ENCODE results near the gene DHDH.

DHDH gene

GRCh38 chr19:48938256-48938655 is 4.8 kb downstream of the DHDH start:
- Histone ChIP-seq H3K9ac (ENCODE audit: low read length) (no peak overlapping the region), H3K4me3 (ENCODE audit: low read length) (no peak overlapping the region), H3K9me3 (ENCODE audit: control insufficient read depth, low read length) (no peaks in the 10 kb centered on the region), H3K4me1 (ENCODE audit: control insufficient read depth, insufficient read depth, low read length) (peaks cover under 1% of the 10 kb centered on the region), H3K36me3 (ENCODE audit: control insufficient read depth, insufficient read depth, low read length) (no peaks in the 10 kb centered on the region), H3K27me3 (ENCODE audit: control insufficient read depth, insufficient read depth, low read length) (no peaks in the 10 kb centered on the region)

- no peaks in the 10 kb centered on the region for H3K4me1 ChIP-seq (ENCODE audit: control insufficient read depth, insufficient read depth, low read length)
- H3K9ac ChIP-seq (ENCODE audit: low read length), result no peak overlapping the region
- no peaks in the 10 kb centered on the region for H3K27me3 ChIP-seq (ENCODE audit: control insufficient read depth, insufficient read depth, low read length)
- H3K36me3 ChIP-seq (ENCODE audit: control insufficient read depth, insufficient read depth, low read length), result no peaks in the 10 kb centered on the region
- no peak overlapping the region for H3K4me3 ChIP-seq (ENCODE audit: low read length)
- H3K9me3 ChIP-seq (ENCODE audit: control insufficient read depth, low read length), result no peaks in the 10 kb centered on the region
Measured at GRCh38 chr19:48940902-48941301, 7.4 kb downstream of the DHDH start.

GRCh38 chr19:48943081-48943480 is 9.6 kb downstream of the DHDH start:
- Histone ChIP-seq H3K9me3 (ENCODE audit: control insufficient read depth, low read length) (no peaks in the 10 kb centered on the region), H3K36me3 (ENCODE audit: control insufficient read depth, insufficient read depth, low read length) (no peaks in the 10 kb centered on the region), H3K4me1 (ENCODE audit: control insufficient read depth, insufficient read depth, low read length) (peaks cover 3% of the 10 kb centered on the region), H3K9ac (ENCODE audit: low read length) (no peak overlapping the region), H3K4me3 (ENCODE audit: low read length) (no peak overlapping the region), H3K27me3 (ENCODE audit: control insufficient read depth, insufficient read depth, low read length) (no peaks in the 10 kb centered on the region)

- H3K4me1 ChIP-seq (ENCODE audit: control insufficient read depth, insufficient read depth, low read length), result peaks cover 3% of the 10 kb centered on the region
- no peaks in the 10 kb centered on the region for H3K9me3 ChIP-seq (ENCODE audit: control insufficient read depth, low read length)
- no peaks in the 10 kb centered on the region for H3K27me3 ChIP-seq (ENCODE audit: control insufficient read depth, insufficient read depth, low read length)
- no peaks in the 10 kb centered on the region for H3K36me3 ChIP-seq (ENCODE audit: control insufficient read depth, insufficient read depth, low read length)
- no peak overlapping the region for H3K9ac ChIP-seq (ENCODE audit: low read length)
- H3K4me3 ChIP-seq (ENCODE audit: low read length), result no peak overlapping the region
Measured at GRCh38 chr19:48945415-48945814, 11.9 kb downstream of the DHDH start.

GRCh38 chr19:48945817-48946216 is 12.3 kb downstream of the DHDH start:
- H3K36me3 ChIP-seq (ENCODE audit: control insufficient read depth, insufficient read depth, low read length), result no peaks in the 10 kb centered on the region
- no peaks in the 10 kb centered on the region for H3K9me3 ChIP-seq (ENCODE audit: control insufficient read depth, low read length)
- H3K27me3 ChIP-seq (ENCODE audit: control insufficient read depth, insufficient read depth, low read length), result no peaks in the 10 kb centered on the region
- peaks cover 3% of the 10 kb centered on the region for H3K4me1 ChIP-seq (ENCODE audit: control insufficient read depth, insufficient read depth, low read length)
- H3K4me3 ChIP-seq (ENCODE audit: low read length), result no peak overlapping the region
- no peak overlapping the region for H3K9ac ChIP-seq (ENCODE audit: low read length)

- H3K9me3 ChIP-seq (ENCODE audit: control insufficient read depth, low read length), result no peaks in the 10 kb centered on the region
- H3K27me3 ChIP-seq (ENCODE audit: control insufficient read depth, insufficient read depth, low read length), result no peaks in the 10 kb centered on the region
- no peak overlapping the region for H3K9ac ChIP-seq (ENCODE audit: low read length)
- H3K4me3 ChIP-seq (ENCODE audit: low read length), result no peak overlapping the region
- H3K4me1 ChIP-seq (ENCODE audit: control insufficient read depth, insufficient read depth, low read length), result peaks cover 11% of the 10 kb centered on the region
- no peaks in the 10 kb centered on the region for H3K36me3 ChIP-seq (ENCODE audit: control insufficient read depth, insufficient read depth, low read length)
Measured at GRCh38 chr19:48946463-48947257, 13.2 kb downstream of the DHDH start.

GRCh38 chr19:48947258-48947542 is 13.7 kb downstream of the DHDH start:
- no peak overlapping the region for H3K4me3 ChIP-seq (ENCODE audit: low read length)
- H3K27me3 ChIP-seq (ENCODE audit: control insufficient read depth, insufficient read depth, low read length), result no peaks in the 10 kb centered on the region
- no peaks in the 10 kb centered on the region for H3K36me3 ChIP-seq (ENCODE audit: control insufficient read depth, insufficient read depth, low read length)
- H3K4me1 ChIP-seq (ENCODE audit: control insufficient read depth, insufficient read depth, low read length), result peaks cover 12% of the 10 kb centered on the region
- H3K9ac ChIP-seq (ENCODE audit: low read length), result no peak overlapping the region
- no peaks in the 10 kb centered on the region for H3K9me3 ChIP-seq (ENCODE audit: control insufficient read depth, low read length)

GRCh38 chr19:48950159-48950558 is 16.7 kb downstream of the DHDH start:
- Histone ChIP-seq H3K36me3 (ENCODE audit: control insufficient read depth, insufficient read depth, low read length) (no peaks in the 10 kb centered on the region), H3K4me1 (ENCODE audit: control insufficient read depth, insufficient read depth, low read length) (peaks cover 21% of the 10 kb centered on the region), H3K9ac (ENCODE audit: low read length) (no peak overlapping the region), H3K27me3 (ENCODE audit: control insufficient read depth, insufficient read depth, low read length) (no peaks in the 10 kb centered on the region), H3K9me3 (ENCODE audit: control insufficient read depth, low read length) (no peaks in the 10 kb centered on the region), H3K4me3 (ENCODE audit: low read length) (no peak overlapping the region)

GRCh38 chr19:48950830-48951519 is 17.5 kb downstream of the DHDH start:
- no peaks in the 10 kb centered on the region for H3K36me3 ChIP-seq (ENCODE audit: control insufficient read depth, insufficient read depth, low read length)
- peaks cover 29% of the 10 kb centered on the region for H3K4me1 ChIP-seq (ENCODE audit: control insufficient read depth, insufficient read depth, low read length)
- no peaks in the 10 kb centered on the region for H3K27me3 ChIP-seq (ENCODE audit: control insufficient read depth, insufficient read depth, low read length)
- H3K9me3 ChIP-seq (ENCODE audit: control insufficient read depth, low read length), result no peaks in the 10 kb centered on the region
- H3K4me3 ChIP-seq (ENCODE audit: low read length), result no peak overlapping the region
- no peak overlapping the region for H3K9ac ChIP-seq (ENCODE audit: low read length)

- Histone ChIP-seq H3K4me3 (ENCODE audit: low read length) (no peak overlapping the region), H3K4me1 (ENCODE audit: control insufficient read depth, insufficient read depth, low read length) (peaks cover 30% of the 10 kb centered on the region), H3K36me3 (ENCODE audit: control insufficient read depth, insufficient read depth, low read length) (no peaks in the 10 kb centered on the region), H3K9me3 (ENCODE audit: control insufficient read depth, low read length) (no peaks in the 10 kb centered on the region), H3K27me3 (ENCODE audit: control insufficient read depth, insufficient read depth, low read length) (no peaks in the 10 kb centered on the region), H3K9ac (ENCODE audit: low read length) (no peak overlapping the region)
Measured at GRCh38 chr19:48953141-48953540, 19.6 kb downstream of the DHDH start.

- Histone ChIP-seq H3K9me3 (ENCODE audit: control insufficient read depth, low read length) (no peaks in the 10 kb centered on the region), H3K4me1 (ENCODE audit: control insufficient read depth, insufficient read depth, low read length) (peaks cover 30% of the 10 kb centered on the region), H3K4me3 (ENCODE audit: low read length) (peak overlapping the region; percentile 97), H3K36me3 (ENCODE audit: control insufficient read depth, insufficient read depth, low read length) (no peaks in the 10 kb centered on the region), H3K27me3 (ENCODE audit: control insufficient read depth, insufficient read depth, low read length) (no peaks in the 10 kb centered on the region), H3K9ac (ENCODE audit: low read length) (peak overlapping the region; percentile 13)
Measured at GRCh38 chr19:48953990-48954594, 20.6 kb downstream of the DHDH start.

GRCh38 chr19:48954595-48955307 is 21.3 kb downstream of the DHDH start, which contains the start of gene BAX:
Gene BAX (plus strand): TSS chr19:48954875. CDS start chr19:48954929, 54 bp downstream.
- Histone ChIP-seq H3K36me3 (ENCODE audit: control insufficient read depth, insufficient read depth, low read length) (no peaks in the 10 kb centered on the region), H3K27me3 (ENCODE audit: control insufficient read depth, insufficient read depth, low read length) (no peaks in the 10 kb centered on the region), H3K4me3 (ENCODE audit: low read length) (peak within 1 kb of the TSS; percentile 97), H3K9ac (ENCODE audit: low read length) (peak within 1 kb of the TSS; percentile 94), H3K4me1 (ENCODE audit: control insufficient read depth, insufficient read depth, low read length) (peaks cover 30% of the 10 kb centered on the region), H3K9me3 (ENCODE audit: control insufficient read depth, low read length) (no peaks in the 10 kb centered on the region)
